Measurements from ENCODE around the gene WDR89.
"Not testable (repeated sequence)": the region's sequence is repeated elsewhere in the genome, so short reads cannot be mapped to it uniquely, and the experiment has no call there.

The WDR89 gene

DNA sequence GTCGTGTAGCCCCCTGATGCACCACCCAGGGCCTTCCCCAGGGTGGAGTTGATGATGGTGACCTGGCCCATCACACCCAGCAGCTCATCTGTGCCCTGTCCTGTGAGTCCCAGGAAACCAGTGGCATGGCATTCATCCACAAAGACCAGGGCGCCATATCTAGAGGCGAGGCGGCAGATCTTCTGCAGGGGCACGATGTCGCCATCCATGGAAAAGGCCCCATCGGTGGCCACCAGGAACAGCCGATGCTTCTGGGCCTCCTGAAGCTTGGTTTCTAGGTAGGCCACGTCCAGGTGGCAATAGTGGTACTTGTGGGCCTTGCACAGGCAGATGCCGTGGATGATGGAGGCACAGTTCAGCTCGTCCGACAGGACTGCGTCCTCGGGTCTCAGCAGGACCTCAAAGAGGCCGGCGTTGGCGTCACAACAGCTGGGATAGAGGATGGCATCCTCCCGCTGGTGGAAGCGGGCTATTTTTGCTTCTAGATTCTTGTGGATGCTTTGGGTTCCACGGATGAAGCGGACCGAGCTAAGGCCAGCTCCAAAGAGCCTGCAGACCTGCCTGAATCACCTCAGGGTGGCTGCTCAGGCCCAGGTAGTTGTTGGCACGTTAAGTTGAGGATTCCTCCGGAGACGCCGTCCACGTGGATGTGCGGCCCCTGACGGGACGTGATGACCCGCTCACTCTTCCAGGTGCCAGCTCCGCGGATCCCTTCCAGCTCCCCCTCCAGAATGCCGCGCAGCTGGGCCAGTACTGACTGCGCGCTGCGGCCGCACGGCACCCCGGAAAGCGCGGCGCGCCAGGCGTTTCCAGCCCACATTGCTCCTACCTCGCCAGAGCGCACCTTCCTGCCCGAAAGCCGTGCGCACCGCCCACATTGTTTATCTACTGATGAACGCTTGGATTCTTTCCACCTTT lies 47.0 kb downstream of the WDR89 start:
- DNase-seq: no peak

DNA sequence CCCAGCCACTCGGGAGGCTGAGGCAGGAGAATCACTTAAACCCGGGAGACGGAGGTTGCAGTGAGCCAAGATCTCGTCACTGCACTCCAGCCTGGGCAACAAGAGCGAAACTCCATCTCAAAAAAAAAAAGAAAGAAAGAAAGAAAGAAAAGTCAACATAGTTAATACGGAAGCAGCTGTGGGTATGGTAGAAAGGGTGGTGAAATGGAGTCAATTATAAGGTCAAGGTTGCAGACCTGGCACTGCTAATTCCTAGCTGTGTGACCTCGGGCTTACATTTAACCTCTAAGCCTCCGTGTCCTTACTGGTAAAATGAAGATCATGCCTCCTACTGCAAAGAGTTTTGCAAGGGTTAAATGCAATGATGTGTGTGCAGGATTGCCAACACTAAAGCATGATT lies 58.6 kb downstream of the WDR89 start:
- not testable (repeated sequence) for DNase-seq

DNA sequence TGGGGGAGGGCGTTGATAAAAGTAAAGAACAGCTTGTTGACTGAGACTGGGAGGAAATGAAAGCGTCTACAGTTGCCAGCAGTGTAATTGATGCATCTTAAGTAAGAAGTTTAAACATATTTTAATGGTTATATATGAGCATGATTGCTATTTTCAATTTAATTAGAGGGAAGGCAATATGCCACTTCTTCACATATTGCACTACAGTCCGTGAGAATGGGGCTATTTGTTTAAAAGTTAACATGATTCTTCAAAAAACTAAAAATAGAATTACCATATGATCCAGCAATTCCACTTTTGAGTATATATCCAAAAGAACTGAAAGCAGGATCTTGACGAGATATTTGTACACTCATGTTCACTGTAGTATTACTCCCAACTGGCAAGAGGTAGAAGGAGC lies 60.2 kb downstream of the WDR89 start:
- DNase-seq: no peak

DNA sequence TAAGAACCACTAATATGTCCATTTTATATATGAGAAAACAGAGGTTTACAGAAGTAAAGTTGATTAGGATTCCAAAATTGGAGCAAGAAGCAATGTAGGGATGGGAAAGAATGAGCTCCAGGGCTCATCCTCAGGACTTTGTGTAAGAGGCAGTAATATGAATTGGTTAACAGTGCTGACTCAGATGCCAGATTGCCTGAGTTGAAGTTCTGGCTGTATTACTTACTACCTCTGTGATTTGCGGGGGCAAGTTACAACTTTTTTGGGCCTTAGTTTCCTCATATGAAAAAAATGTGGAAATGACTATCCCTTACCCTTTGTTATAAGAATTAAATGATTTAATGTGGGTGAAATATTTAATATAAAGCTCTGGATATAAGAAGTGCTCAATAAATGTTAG lies 63.4 kb downstream of the WDR89 start:
- DNase-seq: no peak

DNA sequence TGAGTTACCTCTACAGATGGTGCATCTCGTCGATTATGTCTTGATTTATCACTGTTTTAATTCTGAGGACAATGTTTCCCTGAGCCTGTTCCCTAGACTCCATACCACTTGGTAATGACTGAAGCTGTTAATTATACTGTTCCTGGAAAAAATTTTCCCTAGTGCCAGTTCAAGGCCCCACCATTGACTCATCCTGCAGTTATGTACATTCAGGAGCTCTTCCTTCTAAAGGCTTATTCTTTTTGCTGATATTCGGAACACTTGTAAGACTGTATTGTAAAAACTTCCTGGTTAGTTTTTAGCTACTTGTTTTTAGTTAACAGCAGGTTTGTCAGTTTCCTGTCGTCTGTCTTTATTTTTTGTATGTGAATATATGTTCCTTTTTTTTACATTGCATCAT lies 68.1 kb downstream of the WDR89 start:
- no peak for DNase-seq

DNA sequence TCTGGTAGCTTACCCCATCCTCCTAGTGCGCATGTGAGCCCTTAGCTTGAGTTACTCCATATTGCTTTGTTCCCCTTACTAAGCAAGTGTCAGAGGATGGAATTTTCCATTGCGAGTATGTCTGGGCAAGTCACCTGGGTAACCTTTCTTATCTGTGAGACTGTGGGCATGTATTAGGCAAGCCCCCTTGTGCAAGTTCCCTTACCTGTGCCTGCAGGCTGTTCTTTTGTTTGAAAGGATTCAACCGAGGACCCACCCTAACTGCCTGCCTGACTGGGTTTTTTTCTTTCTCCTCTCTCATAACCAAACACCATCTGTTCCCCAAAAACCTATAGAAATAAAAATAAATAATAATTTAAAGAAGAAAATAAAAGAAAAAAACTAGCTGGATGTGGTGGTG lies 76.2 kb downstream of the WDR89 start:
- no peak for DNase-seq

DNA sequence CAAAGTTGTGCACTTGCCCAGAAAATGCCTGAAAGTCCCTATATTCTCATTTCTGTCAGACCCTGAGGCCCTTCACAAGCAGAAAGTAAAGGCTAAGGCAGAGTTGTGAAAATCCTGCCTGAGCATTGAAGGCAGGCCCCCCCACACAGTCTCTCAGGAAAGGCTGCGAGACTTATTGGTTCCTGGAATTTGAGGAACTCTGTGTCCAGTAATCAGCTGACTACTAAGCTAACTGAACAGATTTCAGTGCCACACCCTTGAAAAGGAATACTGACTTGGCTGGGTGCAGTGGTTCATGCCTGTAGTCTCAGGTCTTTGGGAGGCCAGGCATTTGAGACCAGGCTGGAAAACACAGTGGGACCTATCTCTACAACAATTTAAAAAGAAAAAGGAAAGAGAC lies 77.4 kb downstream of the WDR89 start:
- no peak for DNase-seq

DNA sequence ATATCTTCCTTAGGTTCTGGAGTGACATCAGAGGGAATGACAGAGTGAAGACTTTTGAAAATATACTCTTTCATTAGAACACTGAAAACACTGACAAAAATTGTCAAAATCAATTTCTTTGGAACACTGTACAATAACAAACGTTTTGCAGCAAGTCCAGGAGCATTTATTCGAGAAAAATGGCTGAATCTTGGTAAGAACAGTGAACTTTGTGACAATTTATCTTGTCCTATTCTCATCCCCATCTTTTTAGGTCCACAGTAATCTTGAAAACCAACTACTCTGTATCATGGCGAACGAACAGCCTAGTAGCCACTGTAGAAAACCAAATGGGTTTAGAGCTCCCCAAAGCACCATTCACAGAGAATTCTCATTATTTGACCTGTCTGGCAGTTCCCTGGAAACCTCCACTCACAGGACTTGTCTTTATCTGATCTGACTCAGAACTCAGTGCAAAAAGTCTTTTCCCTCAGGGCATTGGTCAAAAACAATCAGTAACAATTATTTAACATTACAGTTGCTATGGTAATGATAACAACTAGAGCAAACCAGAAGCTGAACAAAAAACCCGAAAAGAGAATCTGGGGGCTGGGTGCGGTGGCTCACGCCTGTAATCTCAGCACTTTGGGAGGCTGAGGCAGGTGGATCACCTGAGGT lies 78.2 kb downstream of the WDR89 start:
- no peak for DNase-seq

DNA sequence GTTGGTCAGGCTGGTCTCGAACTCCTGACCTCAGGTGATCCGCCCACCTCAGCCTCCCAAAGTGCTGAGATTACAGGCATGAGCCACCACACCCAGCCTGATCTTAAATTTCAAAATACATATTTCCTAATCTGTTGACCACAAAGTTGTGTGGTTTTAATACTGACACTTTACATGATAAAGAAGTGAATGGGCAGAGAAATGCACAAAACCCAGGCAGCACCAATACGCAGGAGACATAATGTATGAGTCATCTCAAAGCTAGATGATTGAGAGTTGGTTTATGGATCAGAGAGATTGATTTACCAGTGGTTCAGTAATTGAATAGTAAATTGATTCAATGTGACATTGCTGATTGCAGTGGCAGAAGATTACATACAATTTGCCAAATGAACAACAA lies 79.3 kb downstream of the WDR89 start:
- DNase-seq: no peak

DNA sequence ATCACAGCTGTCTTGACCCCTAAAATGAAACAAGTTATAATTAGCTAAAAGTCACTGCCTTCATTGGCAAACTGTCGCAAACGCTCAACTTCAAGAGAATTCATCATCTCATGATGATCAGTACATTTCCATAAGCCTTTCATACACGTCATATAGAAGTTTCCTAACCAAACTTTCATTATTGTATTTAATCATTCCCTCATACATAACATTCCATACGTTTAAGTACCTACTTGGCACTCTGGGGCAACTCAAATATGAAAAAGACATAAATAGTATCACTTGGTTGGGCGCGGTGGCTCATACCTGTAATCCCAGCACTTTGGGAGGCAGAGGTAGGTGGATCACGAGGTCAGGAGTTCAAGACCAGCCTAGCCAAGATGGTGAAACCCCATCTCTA lies 86.1 kb downstream of the WDR89 start:
- DNase-seq: no peak

DNA sequence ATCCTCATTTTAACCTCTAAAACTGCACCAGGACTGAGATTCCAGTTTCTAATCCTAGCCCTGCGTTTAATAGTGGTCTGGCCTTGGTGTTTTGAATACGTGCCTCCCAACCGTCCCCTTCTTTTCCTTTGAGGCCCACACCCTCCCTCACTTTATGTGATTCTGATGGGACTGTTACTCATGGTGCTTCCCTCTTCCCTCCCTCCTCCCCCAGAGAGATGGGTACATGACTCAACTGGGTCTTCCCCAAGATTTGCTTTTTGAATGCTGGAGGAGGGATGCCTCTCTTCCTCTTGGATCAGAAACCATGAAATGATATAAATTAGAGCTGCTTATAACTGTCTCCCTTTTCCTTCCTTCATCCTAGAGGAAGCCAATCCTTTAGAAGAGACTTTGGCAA lies 90.3 kb downstream of the WDR89 start:
- DNase-seq: no peak

DNA sequence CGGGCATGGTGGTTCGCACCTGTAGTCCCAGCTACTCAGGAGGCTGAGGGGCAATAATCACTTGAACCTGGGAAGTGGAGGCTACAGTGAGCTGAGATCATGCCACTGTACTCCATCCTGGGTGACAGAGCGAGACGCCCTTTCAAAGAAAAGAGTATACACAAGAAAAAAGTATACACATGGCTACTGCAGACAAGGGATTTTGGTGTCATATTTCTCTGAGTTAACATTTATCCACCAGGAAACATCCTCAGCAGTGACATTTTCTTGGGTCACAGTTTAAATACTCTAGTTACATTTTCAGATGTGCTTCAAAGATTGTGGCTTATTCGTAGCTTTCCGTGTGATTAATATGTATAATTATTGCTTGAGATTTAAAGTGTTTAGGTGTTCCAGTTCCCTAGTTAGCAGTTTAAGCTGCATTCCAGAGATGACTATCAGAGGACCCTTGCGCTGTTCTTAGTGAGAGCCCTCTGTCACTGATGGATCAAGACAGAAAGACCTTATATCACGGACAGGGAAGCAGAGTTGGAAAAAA lies 93.8 kb downstream of the WDR89 start:
- DNase-seq: no peak

All from DMS79 treated with DMSO at 0.1 percent for 48 hours (cell line).